ENCODE results near the gene C9orf153. TPM values are rescaled to one million over a fixed set of nuclear protein-coding genes. Genes with fewer than 3 reads are reported as not detected.

Gene C9orf153
- total and polyA plus RNA-seq, 2 of the 4 experiments (the other 2 are of a cell fraction), result not detected

- no peak for DNase-seq
- no peak overlapping the region for H2AK5ac ChIP-seq (ENCODE audit: low read depth, low read length)
- no peaks in the 10 kb centered on the region for H3K79me1 ChIP-seq (ENCODE audit: low read depth in 1 of 2, low read length in 2 of 2)
- H2BK20ac ChIP-seq (ENCODE audit: low read depth, low read length), result no peak overlapping the region
- H3K9ac ChIP-seq (ENCODE audit: low read depth, low read length), result no peak overlapping the region
- H2AK9ac ChIP-seq (replicated peaks; ENCODE audit: low read depth, low read length, poor library complexity), result no peak overlapping the region
- intact Hi-C loops (cut with micrococcal nuclease) (loop anchor here (5.0 kb wide), 1 partner anchor 1219 kb away; no protein-coding TSS in a partner anchor), in situ Hi-C loops (cut with MboI; ENCODE audit: low sequenced_read_pairs) (no loop called here), dilution Hi-C loops (cut with HindIII; ENCODE audit: low sequenced_read_pairs, unreplicated experiment) (no loop called here)
- H3K56ac ChIP-seq (ENCODE audit: extremely low read depth, insufficient read depth, low read length), result no peak overlapping the region
- H3K23ac ChIP-seq (ENCODE audit: low read depth, low read length), result no peak overlapping the region
- H3K27me3 ChIP-seq (ENCODE audit: control insufficient read depth, insufficient read depth, low read length), result peaks cover 2% of the 10 kb centered on the region; the same call in 1 of the 2 replicates
- no peaks in the 10 kb centered on the region for H3K9me3 ChIP-seq (ENCODE audit: control insufficient read depth, insufficient read depth, low read length)
- ATAC-seq (ENCODE audit: low read depth), result no peak
- ChIA-PET CTCF (no interaction called here), POLR2A (ENCODE audit: unreplicated experiment) (no interaction called here)
- no peaks in the 10 kb centered on the region for H4K20me1 ChIP-seq (ENCODE audit: insufficient read depth, low read length)
- no peaks in the 10 kb centered on the region for H3K36me3 ChIP-seq (ENCODE audit: control insufficient read depth, insufficient read depth, low read length)
- no TSS peak for BruUV-seq (replicated peaks)
- H3K4me1 ChIP-seq (ENCODE audit: control insufficient read depth, insufficient read depth, low read length), result no peaks in the 10 kb centered on the region
- no peak overlapping the region for H3K18ac ChIP-seq (ENCODE audit: low read depth, low read length)
- H3K4me3 ChIP-seq (ENCODE audit: insufficient read depth, low read depth, low read length), result no peak overlapping the region
- no peak overlapping the region for H2BK15ac ChIP-seq (ENCODE audit: low read depth, low read length)
- no peak overlapping the region for H2BK120ac ChIP-seq (ENCODE audit: low read depth, low read length)
- H2BK5ac ChIP-seq (ENCODE audit: low read depth, low read length, poor library complexity, severe bottlenecking), result no peak overlapping the region
- H4K8ac ChIP-seq (ENCODE audit: low read depth in 2 of 2, low read length in 2 of 2), result no peak overlapping the region
- H3K4me2 ChIP-seq (ENCODE audit: low read depth, low read length), result no peak overlapping the region
- H3K14ac ChIP-seq (replicated peaks; ENCODE audit: low read depth, low read length), result no peak overlapping the region
- no CpG with 5 or more reads among the region's 1 CpG for WGBS, 2 experiments (ENCODE audit: extremely low coverage in 2 of 2, insufficient read length in 1 of 2)
- H2AFZ ChIP-seq (replicated peaks; ENCODE audit: low read length, poor library complexity), result no peak overlapping the region
- H3K4ac ChIP-seq (ENCODE audit: low read depth, low read length), result no peak overlapping the region
- no peaks in the 10 kb centered on the region for H3K9me1 ChIP-seq (ENCODE audit: insufficient read depth, low read length)
- H4K91ac ChIP-seq (ENCODE audit: insufficient read depth, low read depth, low read length), result no peak overlapping the region
- TF ChIP-seq, protein P1, sequence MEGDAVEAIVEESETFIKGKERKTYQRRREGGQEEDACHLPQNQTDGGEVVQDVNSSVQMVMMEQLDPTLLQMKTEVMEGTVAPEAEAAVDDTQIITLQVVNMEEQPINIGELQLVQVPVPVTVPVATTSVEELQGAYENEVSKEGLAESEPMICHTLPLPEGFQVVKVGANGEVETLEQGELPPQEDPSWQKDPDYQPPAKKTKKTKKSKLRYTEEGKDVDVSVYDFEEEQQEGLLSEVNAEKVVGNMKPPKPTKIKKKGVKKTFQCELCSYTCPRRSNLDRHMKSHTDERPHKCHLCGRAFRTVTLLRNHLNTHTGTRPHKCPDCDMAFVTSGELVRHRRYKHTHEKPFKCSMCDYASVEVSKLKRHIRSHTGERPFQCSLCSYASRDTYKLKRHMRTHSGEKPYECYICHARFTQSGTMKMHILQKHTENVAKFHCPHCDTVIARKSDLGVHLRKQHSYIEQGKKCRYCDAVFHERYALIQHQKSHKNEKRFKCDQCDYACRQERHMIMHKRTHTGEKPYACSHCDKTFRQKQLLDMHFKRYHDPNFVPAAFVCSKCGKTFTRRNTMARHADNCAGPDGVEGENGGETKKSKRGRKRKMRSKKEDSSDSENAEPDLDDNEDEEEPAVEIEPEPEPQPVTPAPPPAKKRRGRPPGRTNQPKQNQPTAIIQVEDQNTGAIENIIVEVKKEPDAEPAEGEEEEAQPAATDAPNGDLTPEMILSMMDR (conservative IDR thresholded peaks at IDR 0.05; ENCODE audit: low read depth, low read length), result no peak
- TF ChIP-seq CEBPB (IDR thresholded peaks at IDR 0.05; ENCODE audit: low read depth, low read length) (no peak), SMC3 (IDR thresholded peaks at IDR 0.05; ENCODE audit: low read depth, low read length) (no peak), NFE2L2 (IDR thresholded peaks at IDR 0.05; ENCODE audit: low read depth, low read length) (no peak), MAZ (IDR thresholded peaks at IDR 0.05; ENCODE audit: borderline replicate concordance, low read depth, low read length) (no peak)
- no peak overlapping the region for H3K27ac ChIP-seq (ENCODE audit: insufficient read depth, low read length)
- H4K5ac ChIP-seq (ENCODE audit: low read depth, low read length), result no peak overlapping the region
Measured at GRCh38 chr9:86183229-86184137, 76.0 kb downstream of the C9orf153 start.

Measured in IMR-90 (cell line).